GM21717 (cell line): ENCODE measurements around the gene NKX2-1.
"Not testable (repeated sequence)": the region's sequence is repeated elsewhere in the genome, so short reads cannot be mapped to it uniquely, and the experiment has no call there.

ENCODE experiments used
- ATAC-seq: cut with Tn5 transposase; IDR thresholded peaks from one replicate; pipeline ENCODE4 v1.9.1; 2021; ENCODE audit warnings: mild to moderate bottlenecking, moderate library complexity; ENCODE audit not compliant: unreplicated experiment

NKX2-1 gene

DNA sequence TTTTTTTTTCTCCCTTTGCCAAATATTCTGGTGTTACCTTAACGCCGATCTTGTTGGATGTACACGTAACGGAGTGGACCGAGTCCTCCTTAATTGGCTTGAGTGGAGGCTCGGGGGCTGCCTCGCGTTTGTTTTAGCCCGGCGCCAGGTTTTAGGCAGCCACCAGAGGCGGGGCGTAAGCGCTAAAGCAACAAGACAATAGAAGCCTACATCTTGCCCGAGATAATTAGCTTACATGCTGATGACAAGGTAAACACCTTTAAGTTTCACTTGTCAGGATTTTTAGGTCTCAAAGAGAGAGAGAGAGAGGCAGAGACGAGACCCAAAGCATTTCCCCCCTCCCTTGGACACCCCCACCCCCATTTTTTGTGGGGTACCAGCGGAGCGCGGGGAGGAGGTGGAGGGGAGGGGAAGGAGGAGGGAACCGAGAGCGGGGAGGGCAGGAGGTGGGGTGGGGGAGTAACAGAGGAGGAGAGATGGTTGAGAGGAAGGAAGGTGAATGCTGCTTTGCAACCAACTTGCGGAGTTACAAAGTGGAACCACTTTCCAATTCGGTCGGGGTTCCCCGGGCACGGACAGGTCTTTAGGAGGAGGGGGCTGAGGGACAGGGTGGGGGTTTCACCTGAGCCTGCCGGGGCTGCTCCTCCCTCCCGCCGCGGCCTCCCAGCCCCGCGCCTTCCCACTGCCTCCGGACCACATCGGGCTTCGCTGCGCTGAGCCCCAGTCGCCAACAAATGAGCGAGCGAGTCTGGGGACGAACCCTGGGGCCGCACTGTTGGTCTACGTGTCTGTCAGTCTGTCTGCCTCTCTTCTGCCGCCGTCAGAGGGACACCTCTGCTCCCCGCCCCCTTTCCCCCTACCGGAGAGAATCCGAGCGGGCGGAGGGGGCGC lies at the start of gene NKX2-1:
Gene NKX2-1 (minus strand): TSS at position 802 of the 891 bp plus-strand sequence. CDS start 103 bp downstream, at position 699.
- no peak for ATAC-seq

DNA sequence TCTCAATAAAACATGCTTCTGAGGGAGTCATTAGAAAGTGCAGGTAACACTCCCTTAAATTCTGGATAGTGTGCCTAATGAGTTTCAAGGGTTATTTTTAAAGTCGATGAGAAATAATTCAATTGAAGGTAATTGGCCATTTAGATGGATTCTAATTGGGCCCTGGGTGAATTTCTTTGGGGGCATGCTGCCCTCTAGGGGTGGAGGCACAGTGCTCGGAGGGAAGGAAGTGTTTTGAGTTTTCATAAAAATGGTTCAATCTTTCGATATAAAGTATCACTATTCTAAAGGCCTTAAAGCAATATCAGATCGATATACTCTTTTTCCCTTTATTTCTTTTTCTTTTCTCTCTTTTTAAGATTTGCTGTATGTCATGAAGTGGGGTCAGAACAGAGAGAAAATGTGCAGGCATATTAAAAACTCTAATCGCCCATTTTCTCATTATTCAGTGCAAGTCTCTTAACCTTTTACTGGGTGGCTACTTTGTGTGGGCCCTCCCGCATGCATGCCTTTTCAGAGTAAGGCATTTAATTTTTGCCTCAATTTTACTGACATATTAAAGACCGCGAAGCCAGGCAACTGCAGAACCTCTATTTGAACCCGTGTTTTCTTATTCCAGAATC lies 36.9 kb upstream of the NKX2-1 start:
- ATAC-seq, result no peak

DNA sequence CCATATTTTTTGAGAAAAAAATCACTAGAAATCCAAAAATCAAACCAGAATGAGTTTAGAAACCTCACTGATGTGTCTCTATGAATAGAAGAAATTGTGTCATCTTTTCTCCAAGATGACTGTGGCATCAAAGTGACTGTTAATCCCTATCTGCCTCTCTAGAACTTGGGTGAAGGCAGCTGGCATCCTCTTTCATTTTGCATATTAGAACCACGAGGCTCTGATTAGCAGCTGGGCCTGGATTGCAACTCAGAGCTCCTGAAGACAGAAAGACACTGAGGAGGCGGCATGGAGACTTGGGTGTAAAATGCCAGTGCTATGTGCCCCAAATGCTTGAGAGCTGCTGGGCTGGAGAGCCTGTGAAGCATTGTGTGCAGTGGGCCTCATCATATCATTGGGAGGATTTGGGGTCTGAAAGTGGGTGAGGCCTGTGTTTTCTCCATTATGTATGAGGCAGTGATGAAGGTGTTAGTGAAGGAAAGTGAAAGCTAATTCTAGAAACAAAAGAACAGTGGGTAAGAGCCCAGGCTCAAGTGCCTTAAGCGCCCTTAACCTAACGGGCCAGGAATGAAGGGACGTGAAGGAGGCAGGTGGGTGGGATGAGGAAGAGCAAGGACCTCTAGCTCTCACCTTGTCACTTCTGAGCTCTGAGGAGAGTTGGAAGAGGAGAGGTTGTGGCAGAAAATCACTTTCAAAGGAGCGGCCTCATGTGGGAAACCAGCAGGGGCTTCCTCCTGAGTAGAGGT lies 36.1 kb upstream of the NKX2-1 start:
- ATAC-seq, result no peak

DNA sequence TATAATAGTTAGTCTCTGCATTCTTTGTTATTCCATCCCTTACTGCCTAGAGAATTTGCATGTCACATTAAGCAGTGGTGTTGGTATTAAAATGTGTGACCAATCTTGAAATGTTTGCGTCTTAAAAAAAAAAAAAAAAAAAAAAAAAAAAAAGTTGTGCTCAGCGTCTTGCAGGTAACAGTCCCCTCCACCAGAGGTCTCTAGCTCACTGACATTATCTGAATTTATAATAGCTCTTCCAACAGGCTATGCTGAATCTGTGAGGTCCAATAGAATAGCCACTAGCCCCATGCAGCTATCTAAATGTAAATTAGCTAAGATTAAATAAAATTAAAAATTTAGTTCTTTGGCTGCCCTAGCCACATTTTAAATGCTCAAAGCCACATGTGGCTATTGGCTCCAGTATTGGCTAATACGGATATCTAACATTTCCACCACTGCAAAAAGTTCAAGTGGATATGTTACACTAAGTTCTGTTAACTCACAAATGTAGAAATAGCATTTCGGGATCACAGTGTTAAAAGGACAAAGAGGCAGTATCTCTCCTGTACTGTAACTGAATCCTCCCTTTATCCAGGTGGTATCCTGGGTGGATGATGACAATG lies 33.7 kb upstream of the NKX2-1 start:
- no peak for ATAC-seq

- ATAC-seq, result no peak
These were observed 30.9 kb upstream of the NKX2-1 start for GRCh38 chr14:36550899-36551298.

DNA sequence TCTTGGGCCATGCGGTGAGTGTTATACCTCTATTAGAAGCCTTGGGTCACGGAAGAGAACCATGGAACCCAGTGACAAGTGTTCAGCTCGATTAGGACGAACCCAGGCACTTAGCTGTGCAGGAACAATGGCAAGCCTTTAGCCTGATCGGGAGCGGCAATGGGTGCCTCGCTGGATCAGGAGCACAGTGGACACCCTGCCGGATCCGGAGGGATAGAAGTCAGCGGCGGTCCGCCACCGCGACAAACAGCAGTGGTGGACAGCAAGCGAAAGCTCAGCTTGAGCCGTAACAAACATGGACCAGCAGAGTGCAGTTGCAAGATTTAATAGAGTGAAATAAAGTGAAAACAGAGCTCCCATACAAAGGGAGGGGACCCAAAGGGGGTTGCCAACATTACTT lies 24.2 kb upstream of the NKX2-1 start:
- not testable (repeated sequence) for ATAC-seq

DNA sequence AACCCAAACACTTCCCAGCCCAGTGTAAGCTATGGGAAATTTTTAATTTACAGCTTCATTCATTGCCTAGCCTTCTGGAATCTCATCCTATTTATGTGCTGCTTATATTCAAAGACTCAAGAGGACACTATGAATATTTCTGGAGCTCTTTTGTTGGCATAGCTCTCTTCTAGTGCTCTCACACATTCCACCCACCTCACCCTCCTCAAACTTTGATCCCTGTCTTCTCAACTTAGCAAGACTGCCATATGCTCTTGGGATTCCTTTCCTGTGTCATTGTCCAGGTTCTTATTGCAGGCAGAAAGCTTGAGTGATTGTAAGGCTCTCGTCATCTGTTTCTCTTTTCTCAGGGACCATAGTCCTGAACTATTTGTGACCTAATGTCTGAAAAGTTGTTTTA lies 18.0 kb upstream of the NKX2-1 start:
- no peak for ATAC-seq

DNA sequence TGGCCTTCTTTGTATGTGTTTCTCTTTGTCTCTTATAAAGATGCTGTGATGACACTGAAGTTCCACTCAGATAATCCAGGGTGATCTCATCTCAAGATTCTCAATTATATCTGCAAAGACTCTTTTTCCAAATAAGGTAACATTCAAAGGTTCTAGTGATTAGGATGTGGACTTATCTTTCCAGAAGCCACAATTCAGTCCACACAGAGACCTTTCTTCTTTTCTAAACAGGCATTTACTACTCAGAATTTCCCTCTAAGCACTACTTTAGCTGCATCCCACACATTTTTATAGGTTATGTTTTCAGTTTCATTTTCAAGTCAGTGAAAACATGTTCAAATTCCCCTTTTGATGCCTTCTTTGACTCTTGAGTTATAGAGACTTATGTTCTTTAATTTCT lies 9.0 kb upstream of the NKX2-1 start:
- no peak for ATAC-seq

- ATAC-seq, result no peak
These were observed 5.7 kb upstream of the NKX2-1 start for GRCh38 chr14:36525746-36526099.

GRCh38 chr14:36524874-36525745 lies 5.1 kb upstream of the NKX2-1 start:
- ATAC-seq, result no peak

DNA sequence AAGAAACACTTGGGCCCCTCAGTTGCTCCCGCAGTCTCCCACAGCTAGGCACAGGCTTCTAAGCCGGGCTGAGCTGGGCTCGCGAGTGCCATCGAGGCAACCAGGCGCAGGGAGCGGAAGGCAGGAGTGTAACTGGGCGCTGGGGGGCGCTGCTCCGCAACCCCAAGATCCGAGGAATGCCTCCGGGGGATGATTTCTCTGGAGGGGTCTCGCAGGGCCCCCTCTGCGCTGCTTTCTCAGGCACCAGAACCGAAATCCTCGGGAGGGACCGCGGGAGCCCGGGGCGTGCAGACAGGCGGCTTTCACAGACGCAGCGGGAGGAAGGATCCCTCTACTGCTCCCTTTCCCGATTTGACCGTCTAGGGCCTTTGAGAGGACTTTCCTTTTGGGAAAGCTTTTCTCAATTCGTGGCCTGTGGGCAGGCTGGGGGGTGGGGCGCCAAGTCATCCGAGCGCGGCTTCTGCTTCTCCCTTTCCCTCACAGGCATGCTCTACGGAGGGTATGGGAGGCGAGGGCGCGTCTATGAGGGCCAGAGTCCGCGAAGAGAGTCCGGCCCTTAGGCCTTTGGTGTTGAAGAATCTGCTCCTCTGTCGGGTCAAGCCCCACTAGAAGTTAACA lies 4.3 kb upstream of the NKX2-1 start:
- ATAC-seq, result no peak

- ATAC-seq, result no peak
These were observed 3.1 kb upstream of the NKX2-1 start for GRCh38 chr14:36522972-36523715.

DNA sequence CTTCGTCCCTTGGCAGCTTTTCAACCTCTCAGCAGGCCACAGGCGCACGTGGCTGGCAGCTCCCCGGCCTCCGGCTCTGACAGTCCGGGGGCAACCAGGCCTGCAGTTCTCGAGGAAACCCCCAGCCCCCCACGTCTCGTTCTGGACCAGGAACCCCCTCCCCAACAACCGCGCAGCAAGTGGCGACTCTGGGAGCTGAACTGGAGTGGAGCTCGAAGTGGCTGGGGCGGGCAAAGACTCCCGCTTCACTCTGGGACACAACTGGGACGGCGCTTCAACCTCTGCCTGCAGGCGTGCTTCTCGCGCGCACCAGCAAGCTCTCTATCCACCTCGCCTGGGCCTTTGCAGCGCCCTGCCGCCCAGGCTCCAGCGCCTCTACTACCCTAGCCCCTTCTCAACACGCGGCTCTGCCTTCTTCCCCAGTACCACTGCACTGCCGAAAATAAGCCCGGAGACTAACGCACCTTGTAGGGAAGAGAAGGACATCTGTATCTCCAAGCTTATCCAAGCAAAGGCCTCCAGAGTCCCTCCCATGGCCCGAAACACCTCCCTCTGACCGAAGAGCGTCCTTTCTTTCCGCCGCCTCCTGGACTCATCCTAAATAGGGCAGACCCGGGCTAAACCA lies 2.4 kb upstream of the NKX2-1 start:
- ATAC-seq, result no peak

DNA sequence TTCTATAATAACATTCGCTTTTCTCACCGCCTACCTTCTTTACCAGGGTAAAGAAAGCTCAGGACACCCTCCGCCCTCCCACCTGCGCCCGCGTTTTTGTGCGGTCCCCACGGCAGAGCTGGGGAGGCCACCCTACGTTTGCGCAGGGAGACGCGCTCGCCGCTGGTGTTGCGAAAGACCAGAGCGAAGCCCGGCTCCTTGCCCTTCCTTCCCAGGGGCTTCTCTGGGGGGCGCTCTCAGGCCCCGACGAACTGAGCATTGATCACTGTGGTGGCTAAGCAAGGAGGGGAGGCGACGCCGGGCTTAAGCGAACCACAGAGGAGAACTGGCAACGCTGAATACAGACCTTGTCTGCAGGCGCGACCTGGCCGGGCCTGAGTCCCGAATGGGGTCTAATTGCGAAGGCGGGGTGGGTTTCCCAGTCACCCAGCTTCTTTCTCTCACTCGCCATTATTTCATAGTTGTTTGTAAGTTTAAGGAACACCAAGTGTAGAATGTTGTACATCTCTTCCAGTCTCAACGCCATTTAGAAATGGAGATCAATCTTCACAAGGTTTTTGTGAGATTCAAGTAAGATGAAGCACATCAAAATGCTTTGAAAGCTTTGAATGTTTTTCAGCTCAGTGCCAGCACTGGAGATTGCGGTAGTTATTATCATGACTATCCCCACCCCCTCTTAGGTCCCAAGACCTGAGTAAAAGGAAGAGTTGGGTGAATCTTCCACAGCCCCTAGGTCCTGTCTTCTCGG lies 1.7 kb upstream of the NKX2-1 start:
- ATAC-seq, result no peak

- ATAC-seq, result no peak
These were observed 831 bp upstream of the NKX2-1 start for GRCh38 chr14:36520601-36521525.

- no peak for ATAC-seq
These were observed 1.2 kb downstream of the NKX2-1 start for GRCh38 chr14:36518586-36519430.
